Raji (cell line): Measurements from ENCODE around the gene HCFC1R1.
A peak's percentile ranks its signal among the peaks of the same experiment; 100 is the strongest.

Experiments
- POLR2A ChIP-seq: IDR thresholded peaks from 2 replicates; pipeline ENCODE4 v1.6.1; 2011; ENCODE audit warnings: low read depth, low read length, control low read depth; ENCODE audit not compliant: insufficient read depth

The HCFC1R1 gene

GRCh38 chr16:3058139-3059030 lies 34.6 kb upstream of the HCFC1R1 start:
- no peak for TF ChIP-seq POLR2A

- TF ChIP-seq POLR2A: no peak
Measured at GRCh38 chr16:3057181-3058138, 33.7 kb upstream of the HCFC1R1 start.

- TF ChIP-seq POLR2A: no peak
Measured at GRCh38 chr16:3056336-3057180, 32.8 kb upstream of the HCFC1R1 start.

- no peak for TF ChIP-seq POLR2A
Measured at GRCh38 chr16:3054965-3055733, 31.4 kb upstream of the HCFC1R1 start.

- no peak for TF ChIP-seq POLR2A
Measured at GRCh38 chr16:3051494-3051893, 27.8 kb upstream of the HCFC1R1 start.

- no peak for TF ChIP-seq POLR2A
Measured at GRCh38 chr16:3051009-3051408, 27.3 kb upstream of the HCFC1R1 start.

- no peak for TF ChIP-seq POLR2A
Measured at GRCh38 chr16:3050487-3050886, 26.7 kb upstream of the HCFC1R1 start.

GRCh38 chr16:3049921-3050481 lies 26.3 kb upstream of the HCFC1R1 start:
- TF ChIP-seq POLR2A: 0 out of 2 replicates have a peak, but pooled peaks have one; percentile 27

- TF ChIP-seq POLR2A: no peak
Measured at GRCh38 chr16:3047387-3047720, 23.6 kb upstream of the HCFC1R1 start.

- TF ChIP-seq POLR2A: no peak
Measured at GRCh38 chr16:3046641-3047386, 23.1 kb upstream of the HCFC1R1 start.

GRCh38 chr16:3045758-3046640 lies 22.3 kb upstream of the HCFC1R1 start, which contains the start of gene MMP25:
Gene MMP25 (plus strand): TSS chr16:3046561. CDS start chr16:3046918, 357 bp downstream.
- no peak for TF ChIP-seq POLR2A

- TF ChIP-seq POLR2A: no peak
Measured at GRCh38 chr16:3044708-3045107, 21.0 kb upstream of the HCFC1R1 start.
